ENCODE data around the gene VGLL4. TPM values are rescaled to one million over a fixed set of nuclear protein-coding genes. Genes with fewer than 3 reads are reported as not detected.

VGLL4 gene
- polyA plus RNA-seq, 4 donors, result 26.6 to 54.8 (median 38.4) TPM

DNA sequence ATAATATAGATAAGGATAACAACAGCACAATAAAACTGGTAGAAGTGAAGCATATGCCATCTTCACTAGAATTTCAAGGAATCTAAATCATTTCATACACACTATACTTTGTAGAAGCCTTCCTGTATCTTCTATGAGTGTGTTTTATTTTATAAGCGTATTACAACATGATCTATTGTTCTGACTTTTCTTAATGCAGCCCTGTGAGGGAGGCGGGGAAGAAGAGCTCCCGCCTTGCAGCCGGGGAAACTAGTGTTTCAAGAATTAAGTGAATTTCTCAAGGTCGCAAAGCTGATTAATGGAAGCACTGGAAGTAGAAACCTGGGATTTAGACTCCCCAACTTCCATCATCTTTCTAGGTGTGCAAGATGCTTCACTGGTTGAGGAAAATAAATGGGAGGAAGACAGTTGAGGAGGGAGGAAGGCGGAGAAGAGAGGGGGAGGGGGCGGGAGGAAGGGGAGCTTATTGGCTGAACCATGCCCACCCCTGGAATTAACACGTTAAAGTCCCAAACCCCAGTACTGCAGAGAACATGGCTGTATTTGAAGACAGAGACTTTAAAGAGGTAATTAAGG is 32.9 kb downstream of the VGLL4 start:
- WGBS, 3 donors, result 32 to 57% (median 44%) methylated on average over 8 of the region's 8 CpGs
- no peak for DNase-seq
- Histone ChIP-seq H3K27ac (ENCODE audit: low read depth in 1 of 3, low read length in 2 of 3) (peak overlapping the region in 1 of 3 donors; percentile 25), H3K4me1 (ENCODE audit: control insufficient read depth in 3 of 3, insufficient read depth in 2 of 3, low read depth in 1 of 3, low read length in 2 of 3) (peaks cover 9 to 27% (median 13%) of the 10 kb centered on the region in 3 donors), H3K4me3 (ENCODE audit: low read depth in 1 of 3, low read length in 3 of 3) (no peak overlapping the region), H3K9me3 (ENCODE audit: control insufficient read depth in 2 of 2, insufficient read depth in 1 of 2, low read depth in 1 of 2, low read length in 1 of 2) (no peaks in the 10 kb centered on the region), H3K27me3 (ENCODE audit: control insufficient read depth in 3 of 3, insufficient read depth in 3 of 3, low read length in 3 of 3) (no peaks in the 10 kb centered on the region), H3K36me3 (ENCODE audit: control insufficient read depth in 3 of 3, insufficient read depth in 2 of 3, low read depth in 1 of 3, low read length in 3 of 3) (peaks cover 0 to 15% (median 0%) of the 10 kb centered on the region in 3 donors)
- FAIRE-seq, result no peak

DNA sequence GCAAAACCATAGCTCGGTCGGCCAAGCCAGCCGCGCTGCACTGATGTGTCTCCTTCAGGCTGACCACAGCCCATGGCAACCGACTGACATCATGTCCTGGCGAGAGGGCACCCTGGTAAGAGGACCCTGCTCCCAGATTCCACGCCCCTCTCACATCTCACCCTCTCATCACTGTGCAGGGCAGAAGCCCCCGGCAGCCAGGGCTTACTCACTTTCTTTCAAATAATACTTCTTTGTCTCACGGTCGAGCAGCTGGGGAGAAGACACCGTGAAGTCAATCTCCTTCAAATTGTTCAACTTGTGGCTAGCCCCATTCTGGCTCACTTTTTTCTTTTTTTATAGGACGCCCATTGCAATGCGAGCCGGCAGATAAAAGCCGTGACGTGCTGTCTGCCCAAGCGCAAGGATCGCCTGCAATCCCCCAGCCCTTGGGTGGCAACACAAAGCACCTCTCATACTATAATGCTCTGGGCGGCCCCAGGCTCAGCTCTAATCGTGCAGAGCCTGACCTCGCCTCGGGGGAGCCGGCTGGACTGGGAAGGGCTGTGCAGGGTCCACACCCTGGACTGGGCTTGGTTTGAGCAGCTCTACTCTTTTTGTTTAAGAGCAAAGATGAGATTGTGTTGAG is 33.6 kb downstream of the VGLL4 start:
- Histone ChIP-seq H3K9me3 (ENCODE audit: control insufficient read depth in 2 of 2, insufficient read depth in 1 of 2, low read depth in 1 of 2, low read length in 1 of 2) (no peaks in the 10 kb centered on the region), H3K36me3 (ENCODE audit: control insufficient read depth in 3 of 3, insufficient read depth in 2 of 3, low read depth in 1 of 3, low read length in 3 of 3) (peaks cover 0 to 15% (median 0%) of the 10 kb centered on the region in 3 donors), H3K27me3 (ENCODE audit: control insufficient read depth in 3 of 3, insufficient read depth in 3 of 3, low read length in 3 of 3) (no peaks in the 10 kb centered on the region), H3K4me1 (ENCODE audit: control insufficient read depth in 3 of 3, insufficient read depth in 2 of 3, low read depth in 1 of 3, low read length in 2 of 3) (peaks cover 9 to 27% (median 12%) of the 10 kb centered on the region in 3 donors), H3K27ac (ENCODE audit: low read depth in 1 of 3, low read length in 2 of 3) (peak overlapping the region in 1 of 3 donors; percentile 25), H3K4me3 (ENCODE audit: low read depth in 1 of 3, low read length in 3 of 3) (peak overlapping the region in 1 of 3 donors; percentile 13)
- FAIRE-seq (no peak), DNase-seq (peak; percentile 72 to 80)
- 26 to 54% (median 44%) methylated on average over 23 of the region's 23 CpGs for WGBS, 3 donors

- H3K27ac ChIP-seq (ENCODE audit: low read depth in 1 of 3, low read length in 2 of 3), result no peak overlapping the region
- no peak overlapping the region for H3K4me3 ChIP-seq (ENCODE audit: low read depth in 1 of 3, low read length in 3 of 3)
- FAIRE-seq (no peak), DNase-seq (no peak)
- no peaks in the 10 kb centered on the region for H3K27me3 ChIP-seq (ENCODE audit: control insufficient read depth in 3 of 3, insufficient read depth in 3 of 3, low read length in 3 of 3)
- peaks cover 0 to 15% (median 0%) of the 10 kb centered on the region in 3 donors for H3K36me3 ChIP-seq (ENCODE audit: control insufficient read depth in 3 of 3, insufficient read depth in 2 of 3, low read depth in 1 of 3, low read length in 3 of 3)
- peaks cover 9 to 27% (median 12%) of the 10 kb centered on the region in 3 donors for H3K4me1 ChIP-seq (ENCODE audit: control insufficient read depth in 3 of 3, insufficient read depth in 2 of 3, low read depth in 1 of 3, low read length in 2 of 3)
- WGBS, 3 donors, result 91 to 93% (median 91%) methylated on average over 9 of the region's 9 CpGs
- no peaks in the 10 kb centered on the region for H3K9me3 ChIP-seq (ENCODE audit: control insufficient read depth in 2 of 2, insufficient read depth in 1 of 2, low read depth in 1 of 2, low read length in 1 of 2)
Observed at GRCh38 chr3:11609481-11609880, 34.2 kb downstream of the VGLL4 start.

- FAIRE-seq (no peak), DNase-seq (no peak)
- Histone ChIP-seq H3K27ac (ENCODE audit: low read depth in 1 of 3, low read length in 2 of 3) (no peak overlapping the region), H3K4me1 (ENCODE audit: control insufficient read depth in 3 of 3, insufficient read depth in 2 of 3, low read depth in 1 of 3, low read length in 2 of 3) (peaks cover 9 to 26% (median 12%) of the 10 kb centered on the region in 3 donors), H3K4me3 (ENCODE audit: low read depth in 1 of 3, low read length in 3 of 3) (no peak overlapping the region), H3K9me3 (ENCODE audit: control insufficient read depth in 2 of 2, insufficient read depth in 1 of 2, low read depth in 1 of 2, low read length in 1 of 2) (no peaks in the 10 kb centered on the region), H3K27me3 (ENCODE audit: control insufficient read depth in 3 of 3, insufficient read depth in 3 of 3, low read length in 3 of 3) (no peaks in the 10 kb centered on the region), H3K36me3 (ENCODE audit: control insufficient read depth in 3 of 3, insufficient read depth in 2 of 3, low read depth in 1 of 3, low read length in 3 of 3) (peaks cover 0 to 8% (median 2%) of the 10 kb centered on the region in 3 donors)
- 53 to 80% (median 70%) methylated on average over 3 of the region's 3 CpGs for WGBS, 3 donors
Observed at GRCh38 chr3:11607816-11608215, 35.9 kb downstream of the VGLL4 start.

GRCh38 chr3:11606865-11607440 is 36.8 kb downstream of the VGLL4 start:
- Histone ChIP-seq H3K4me1 (ENCODE audit: control insufficient read depth in 3 of 3, insufficient read depth in 2 of 3, low read depth in 1 of 3, low read length in 2 of 3) (peaks cover 9 to 21% (median 12%) of the 10 kb centered on the region in 3 donors), H3K9me3 (ENCODE audit: control insufficient read depth in 2 of 2, insufficient read depth in 1 of 2, low read depth in 1 of 2, low read length in 1 of 2) (no peaks in the 10 kb centered on the region), H3K27ac (ENCODE audit: low read depth in 1 of 3, low read length in 2 of 3) (no peak overlapping the region), H3K4me3 (ENCODE audit: low read depth in 1 of 3, low read length in 3 of 3) (no peak overlapping the region), H3K27me3 (ENCODE audit: control insufficient read depth in 3 of 3, insufficient read depth in 3 of 3, low read length in 3 of 3) (no peaks in the 10 kb centered on the region), H3K36me3 (ENCODE audit: control insufficient read depth in 3 of 3, insufficient read depth in 2 of 3, low read depth in 1 of 3, low read length in 3 of 3) (peaks cover 0 to 8% (median 2%) of the 10 kb centered on the region in 3 donors)
- WGBS, 3 donors, result 89 to 95% (median 91%) methylated on average over 6 of the region's 6 CpGs
- FAIRE-seq, result no peak
- DNase-seq, result no peak

GRCh38 chr3:11606090-11606784 is 37.5 kb downstream of the VGLL4 start:
- Histone ChIP-seq H3K36me3 (ENCODE audit: control insufficient read depth in 3 of 3, insufficient read depth in 2 of 3, low read depth in 1 of 3, low read length in 3 of 3) (peaks cover 0 to 8% (median 2%) of the 10 kb centered on the region in 3 donors), H3K4me3 (ENCODE audit: low read depth in 1 of 3, low read length in 3 of 3) (no peak overlapping the region), H3K9me3 (ENCODE audit: control insufficient read depth in 2 of 2, insufficient read depth in 1 of 2, low read depth in 1 of 2, low read length in 1 of 2) (no peaks in the 10 kb centered on the region), H3K4me1 (ENCODE audit: control insufficient read depth in 3 of 3, insufficient read depth in 2 of 3, low read depth in 1 of 3, low read length in 2 of 3) (peaks cover 7 to 16% (median 9%) of the 10 kb centered on the region in 3 donors), H3K27ac (ENCODE audit: low read depth in 1 of 3, low read length in 2 of 3) (no peak overlapping the region), H3K27me3 (ENCODE audit: control insufficient read depth in 3 of 3, insufficient read depth in 3 of 3, low read length in 3 of 3) (no peaks in the 10 kb centered on the region)
- DNase-seq (no peak), FAIRE-seq (no peak)
- WGBS, 3 donors, result 75 to 87% (median 82%) methylated on average over 11 of the region's 11 CpGs

DNA sequence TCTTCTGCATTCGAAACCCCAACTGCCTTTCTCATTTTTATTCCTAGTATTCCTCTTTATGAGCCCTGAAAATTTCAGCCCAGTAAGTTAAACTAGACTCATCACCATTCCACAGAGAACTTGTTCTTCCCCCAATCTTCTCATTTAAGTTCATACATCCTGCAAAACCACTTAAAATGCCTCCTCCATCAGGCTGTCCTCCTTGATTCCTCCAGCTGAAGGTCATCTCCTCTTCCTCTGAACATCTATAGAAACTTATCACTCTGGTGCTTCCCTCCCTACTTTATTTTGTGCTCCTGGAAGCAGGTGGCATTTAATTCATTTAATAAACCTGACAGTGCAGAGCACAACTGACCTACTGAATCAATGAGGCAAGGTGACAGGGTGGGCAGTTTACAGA is 38.3 kb downstream of the VGLL4 start:
- Histone ChIP-seq H3K9me3 (ENCODE audit: control insufficient read depth in 2 of 2, insufficient read depth in 1 of 2, low read depth in 1 of 2, low read length in 1 of 2) (no peaks in the 10 kb centered on the region), H3K36me3 (ENCODE audit: control insufficient read depth in 3 of 3, insufficient read depth in 2 of 3, low read depth in 1 of 3, low read length in 3 of 3) (peaks cover 0 to 16% (median 5%) of the 10 kb centered on the region in 3 donors), H3K27ac (ENCODE audit: low read depth in 1 of 3, low read length in 2 of 3) (peak overlapping the region in 1 of 3 donors; percentile 66), H3K4me3 (ENCODE audit: low read depth in 1 of 3, low read length in 3 of 3) (no peak overlapping the region), H3K27me3 (ENCODE audit: control insufficient read depth in 3 of 3, insufficient read depth in 3 of 3, low read length in 3 of 3) (no peaks in the 10 kb centered on the region), H3K4me1 (ENCODE audit: control insufficient read depth in 3 of 3, insufficient read depth in 2 of 3, low read depth in 1 of 3, low read length in 2 of 3) (peaks cover 2 to 18% (median 7%) of the 10 kb centered on the region in 3 donors)
- FAIRE-seq (no peak), DNase-seq (no peak)
- WGBS, 3 donors, result 88 to 100% (median 95%) methylated on average over 1 of the region's 1 CpG

GRCh38 chr3:11604139-11604892 is 39.4 kb downstream of the VGLL4 start:
- FAIRE-seq (no peak), DNase-seq (no peak)
- Histone ChIP-seq H3K27ac (ENCODE audit: low read depth in 1 of 3, low read length in 2 of 3) (peak overlapping the region in 1 of 3 donors; percentile 93), H3K27me3 (ENCODE audit: control insufficient read depth in 3 of 3, insufficient read depth in 3 of 3, low read length in 3 of 3) (no peaks in the 10 kb centered on the region), H3K4me1 (ENCODE audit: control insufficient read depth in 3 of 3, insufficient read depth in 2 of 3, low read depth in 1 of 3, low read length in 2 of 3) (peaks cover 0 to 13% (median 0%) of the 10 kb centered on the region in 3 donors), H3K9me3 (ENCODE audit: control insufficient read depth in 2 of 2, insufficient read depth in 1 of 2, low read depth in 1 of 2, low read length in 1 of 2) (no peaks in the 10 kb centered on the region), H3K4me3 (ENCODE audit: low read depth in 1 of 3, low read length in 3 of 3) (no peak overlapping the region), H3K36me3 (ENCODE audit: control insufficient read depth in 3 of 3, insufficient read depth in 2 of 3, low read depth in 1 of 3, low read length in 3 of 3) (peaks cover 0 to 21% (median 5%) of the 10 kb centered on the region in 3 donors)
- WGBS, 3 donors, result 71 to 84% (median 76%) methylated on average over 15 of the region's 15 CpGs

Data from small intestine (tissue), 7 donors.